ENCODE measurements around the gene FOXP1. TPM values are rescaled to one million over a fixed set of nuclear protein-coding genes. Genes with fewer than 3 reads are reported as not detected.
A peak's percentile ranks its signal among the peaks of the same experiment; 100 is the strongest.

Gene FOXP1
- total RNA-seq, 1 donor from 2014 or later = 27.3 TPM

DNA sequence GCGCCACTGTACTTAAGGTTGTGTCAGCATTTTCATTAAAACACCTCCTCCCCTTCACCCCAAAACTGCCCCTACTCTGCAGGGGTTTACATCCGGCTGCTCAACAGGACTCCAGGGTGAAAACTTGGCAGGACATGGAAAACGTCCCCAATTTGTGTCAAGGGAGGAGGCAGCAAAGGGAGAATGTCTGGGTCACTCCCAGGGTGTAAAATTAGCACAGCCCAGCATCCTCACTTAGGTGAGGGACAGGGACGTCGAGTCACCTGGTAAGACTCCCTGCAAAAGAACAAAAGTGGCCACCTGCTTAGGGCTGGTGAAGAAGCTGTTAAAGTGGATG, 532.3 kb downstream of the FOXP1 start:
- Histone ChIP-seq H3K4me3 (no peak overlapping the region), H3K4me1 (peaks cover 47% of the 10 kb centered on the region), H3K9me3 (ENCODE audit: low read depth) (no peaks in the 10 kb centered on the region), H3K9ac (no peak overlapping the region), H3K27me3 (no peaks in the 10 kb centered on the region), H2AFZ (replicated peaks) (no peak overlapping the region), H3F3A (ENCODE audit: low read depth) (peaks cover 21% of the 10 kb centered on the region), H4K20me1 (ENCODE audit: low read depth) (peaks cover 39% of the 10 kb centered on the region), H3K27ac (no peak overlapping the region), H3K79me2 (ENCODE audit: low read depth) (peaks cover 11% of the 10 kb centered on the region), H3K36me3 (no peaks in the 10 kb centered on the region), H3K4me2 (no peak overlapping the region)
- H3K9me3 Mint-ChIP-seq = no peaks in the 10 kb centered on the region
- H3K27ac Mint-ChIP-seq = peak overlapping the region; percentile 91
- H3K36me3 Mint-ChIP-seq = no peaks in the 10 kb centered on the region
- no peak for DNase-seq (ENCODE audit: low spot score)
- H3K4me3 Mint-ChIP-seq = peak overlapping the region; percentile 60
- H3K27me3 Mint-ChIP-seq (ENCODE audit: insufficient read depth, low read depth) = no peaks in the 10 kb centered on the region
- peaks cover 91% of the 10 kb centered on the region for H3K4me1 Mint-ChIP-seq
- no peak for TF ChIP-seq EZH2phosphoT487 (IDR thresholded peaks at IDR 0.05)
- no peak for TF ChIP-seq EZH2 (IDR thresholded peaks at IDR 0.05)
- no peak for TF ChIP-seq CTCF (IDR thresholded peaks at IDR 0.05)

- Histone ChIP-seq H3K4me1 (peaks cover 47% of the 10 kb centered on the region), H3K9ac (no peak overlapping the region), H3K79me2 (ENCODE audit: low read depth) (peaks cover 10% of the 10 kb centered on the region), H3K36me3 (no peaks in the 10 kb centered on the region), H3K4me2 (peak overlapping the region; percentile 8), H3K27ac (no peak overlapping the region), H3K4me3 (no peak overlapping the region), H4K20me1 (ENCODE audit: low read depth) (peaks cover 40% of the 10 kb centered on the region), H3K27me3 (no peaks in the 10 kb centered on the region), H3F3A (ENCODE audit: low read depth) (peaks cover 21% of the 10 kb centered on the region), H2AFZ (replicated peaks) (no peak overlapping the region), H3K9me3 (ENCODE audit: low read depth) (no peaks in the 10 kb centered on the region)
- Mint-ChIP-seq H3K27me3 (ENCODE audit: insufficient read depth, low read depth) (no peaks in the 10 kb centered on the region), H3K4me1 (peaks cover 92% of the 10 kb centered on the region), H3K9me3 (no peaks in the 10 kb centered on the region), H3K27ac (peak overlapping the region; percentile 91), H3K36me3 (peaks cover 3% of the 10 kb centered on the region), H3K4me3 (peak overlapping the region; percentile 60)
- TF ChIP-seq EZH2 (IDR thresholded peaks at IDR 0.05) (no peak), CTCF (IDR thresholded peaks at IDR 0.05) (no peak), EZH2phosphoT487 (IDR thresholded peaks at IDR 0.05) (no peak)
- no peak for DNase-seq (ENCODE audit: low spot score)
Measured at GRCh38 chr3:71050538-71051258, 532.8 kb downstream of the FOXP1 start.

GRCh38 chr3:71050166-71050537, 533.4 kb downstream of the FOXP1 start:
- Histone ChIP-seq H4K20me1 (ENCODE audit: low read depth) (peaks cover 40% of the 10 kb centered on the region), H3K9me3 (ENCODE audit: low read depth) (no peaks in the 10 kb centered on the region), H3K36me3 (no peaks in the 10 kb centered on the region), H3K4me2 (peak overlapping the region; percentile 8), H3F3A (ENCODE audit: low read depth) (peaks cover 21% of the 10 kb centered on the region), H3K79me2 (ENCODE audit: low read depth) (peaks cover 6% of the 10 kb centered on the region), H3K4me1 (peaks cover 47% of the 10 kb centered on the region), H3K27me3 (no peaks in the 10 kb centered on the region), H3K4me3 (no peak overlapping the region), H3K9ac (no peak overlapping the region), H3K27ac (no peak overlapping the region), H2AFZ (replicated peaks) (no peak overlapping the region)
- peak overlapping the region; percentile 11 for H3K4me3 Mint-ChIP-seq
- H3K36me3 Mint-ChIP-seq = peaks cover 8% of the 10 kb centered on the region
- no peak for DNase-seq (ENCODE audit: low spot score)
- no peaks in the 10 kb centered on the region for H3K9me3 Mint-ChIP-seq
- TF ChIP-seq CTCF (IDR thresholded peaks at IDR 0.05) (no peak), EZH2phosphoT487 (IDR thresholded peaks at IDR 0.05) (no peak), EZH2 (IDR thresholded peaks at IDR 0.05) (no peak)
- H3K27me3 Mint-ChIP-seq (ENCODE audit: insufficient read depth, low read depth) = no peaks in the 10 kb centered on the region
- peak overlapping the region; percentile 89 for H3K27ac Mint-ChIP-seq
- H3K4me1 Mint-ChIP-seq = peaks cover 89% of the 10 kb centered on the region

Measured in neural progenitor cell (in vitro differentiated cells).